GM19239 (cell line): ENCODE data around the gene PLCB1.
"Not testable (repeated sequence)": the region's sequence is repeated elsewhere in the genome, so short reads cannot be mapped to it uniquely, and the experiment has no call there.

Experiments used
- DNase-seq: peaks from one replicate; pipeline ENCODE4 v3.0.0; 2011; ENCODE audit warnings: low spot score; ENCODE audit not compliant: insufficient read length
- FAIRE-seq: peaks from 2 replicates; lab custom pipeline; 2011; peaks lifted over from hg19 to GRCh38; lab: Jason Lieb, UNC

The PLCB1 gene

GRCh38 chr20:8811801-8812594 is 679.9 kb downstream of the PLCB1 start:
- no peak for DNase-seq
- FAIRE-seq: no peak

GRCh38 chr20:8812817-8813216 is 680.8 kb downstream of the PLCB1 start:
- DNase-seq (no peak), FAIRE-seq (no peak)

- FAIRE-seq: no peak
Observed at GRCh38 chr20:8815208-8815607, 683.1 kb downstream of the PLCB1 start.

GRCh38 chr20:8829256-8829655 is 697.2 kb downstream of the PLCB1 start:
- FAIRE-seq (no peak), DNase-seq (no peak)

More at GRCh38 chr20:8815208-8815607, 683.1 kb downstream of the PLCB1 start:
- no peak for DNase-seq

- not testable (repeated sequence) for FAIRE-seq, DNase-seq
Observed at GRCh38 chr20:8834294-8834693, 702.2 kb downstream of the PLCB1 start.

DNA sequence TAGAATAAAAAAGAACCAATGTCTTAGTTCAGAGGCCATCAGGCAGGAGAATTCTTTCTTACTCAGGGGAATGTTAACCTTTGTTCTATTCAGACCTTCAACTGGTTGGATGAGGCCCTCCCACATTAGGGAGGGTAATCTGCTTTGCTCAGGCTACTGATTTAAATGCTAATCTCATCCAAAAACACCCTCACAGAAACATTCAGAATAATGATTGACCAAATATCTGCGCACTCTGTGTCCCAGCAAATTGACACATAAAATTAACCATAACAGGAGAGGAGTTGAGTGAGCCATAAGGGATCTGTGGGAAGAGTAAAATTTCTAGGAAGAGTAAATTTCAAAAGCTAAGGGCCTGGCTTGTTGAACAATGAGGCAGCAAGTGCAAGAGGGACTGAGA is 702.8 kb downstream of the PLCB1 start:
- DNase-seq (no peak), FAIRE-seq (no peak)

DNA sequence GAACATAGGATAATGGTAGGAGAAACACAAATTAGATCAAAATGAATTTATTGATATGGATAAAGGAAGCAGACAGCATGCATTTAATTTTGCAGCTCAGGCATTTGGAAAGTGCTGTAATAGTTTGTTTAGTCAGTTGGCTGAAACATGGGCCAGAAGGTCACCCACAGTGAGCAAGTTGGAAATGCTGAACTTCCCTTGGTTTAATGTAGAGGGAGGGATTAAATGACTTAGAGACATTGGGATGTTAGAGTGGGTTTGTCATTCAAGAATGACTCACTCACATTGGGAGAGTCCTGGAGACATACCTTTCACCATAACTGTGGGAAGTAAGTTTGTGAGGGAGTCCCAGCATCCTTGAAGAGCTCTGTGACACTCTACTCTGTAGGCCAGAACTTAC is 705.3 kb downstream of the PLCB1 start:
- FAIRE-seq: no peak
- DNase-seq: no peak

DNA sequence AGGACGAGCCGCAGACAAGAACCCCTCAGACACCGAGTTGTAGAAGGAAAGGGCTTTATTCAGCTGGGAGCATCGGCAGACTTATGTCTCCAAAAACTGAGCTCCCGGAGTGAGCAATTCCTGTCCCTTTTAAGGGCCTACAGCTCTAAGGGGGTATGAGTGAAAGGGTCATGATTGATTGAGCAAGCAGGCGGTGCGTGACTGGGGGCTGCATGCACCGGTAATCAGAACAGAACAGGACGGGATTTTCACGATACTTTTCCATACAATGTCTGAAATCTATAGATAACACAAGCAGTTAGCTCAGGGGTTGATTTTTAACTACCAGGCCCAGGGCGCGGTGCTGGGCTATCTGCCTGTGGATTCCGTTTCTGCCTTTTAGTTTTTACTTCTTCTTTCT is 710.5 kb downstream of the PLCB1 start:
- DNase-seq: no peak
- no peak for FAIRE-seq

DNA sequence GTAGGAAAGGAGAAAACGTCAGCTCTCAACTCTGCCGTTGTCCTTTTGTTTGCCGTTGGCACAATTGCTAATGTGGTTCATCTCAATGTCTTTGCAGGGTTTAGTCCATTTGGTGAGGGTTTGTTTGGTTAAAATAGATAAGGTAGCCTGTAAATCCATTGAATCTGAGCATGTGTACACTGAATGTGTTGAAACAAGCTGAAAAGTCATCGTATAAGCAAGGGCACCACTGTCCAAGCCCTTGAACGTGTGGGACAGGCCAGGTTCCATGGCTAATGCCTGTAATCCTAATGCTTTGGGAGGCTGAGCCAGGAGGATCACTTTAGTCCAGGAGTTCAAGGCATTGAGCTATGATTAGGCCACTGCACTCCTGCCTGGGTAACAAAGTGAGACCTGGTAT is 712.1 kb downstream of the PLCB1 start:
- DNase-seq: no peak

DNA sequence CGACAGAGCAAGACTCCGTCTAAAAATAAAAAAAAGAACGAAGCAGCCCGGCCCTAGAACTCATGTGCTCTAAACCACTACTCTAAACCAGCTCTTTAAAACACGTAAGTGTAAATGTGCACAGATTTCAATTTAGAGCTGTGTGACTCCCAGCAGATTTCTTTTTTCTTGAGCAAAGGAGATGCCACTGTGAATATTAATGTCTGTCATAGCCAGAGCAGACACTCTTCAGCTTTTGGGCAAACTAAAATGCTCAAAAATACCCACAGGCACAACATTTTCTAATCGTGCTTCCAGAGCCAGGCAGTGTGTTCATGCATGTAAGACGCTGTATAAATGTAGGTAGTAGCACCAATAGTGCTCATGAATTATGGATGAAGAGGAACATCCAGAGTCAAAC is 717.9 kb downstream of the PLCB1 start:
- FAIRE-seq (no peak), DNase-seq (no peak)

More for the DNA sequence above, 712.1 kb downstream of the PLCB1 start:
- no peak for FAIRE-seq

DNA sequence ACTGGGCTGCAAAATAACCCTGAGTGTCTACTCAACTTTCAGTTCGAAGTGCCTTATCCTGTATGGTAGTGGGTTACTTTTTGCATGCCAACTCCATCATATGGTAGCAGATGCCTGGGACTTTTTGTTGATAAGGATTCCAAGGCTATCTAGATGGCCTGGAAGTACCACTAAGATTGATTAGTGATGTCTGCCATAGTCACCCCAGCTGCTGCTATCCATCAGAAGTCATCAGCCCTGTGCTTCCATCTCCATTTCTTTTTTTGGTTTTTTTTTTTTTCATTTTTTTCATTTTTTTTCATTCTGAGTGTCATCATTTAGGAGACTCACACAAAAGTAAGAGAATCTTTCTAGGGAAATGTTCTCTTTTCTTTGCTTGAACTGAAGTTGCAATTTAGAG is 719.4 kb downstream of the PLCB1 start:
- no peak for DNase-seq
- no peak for FAIRE-seq

GRCh38 chr20:8851919-8852318 is 719.9 kb downstream of the PLCB1 start:
- not testable (repeated sequence) for FAIRE-seq, DNase-seq

- not testable (repeated sequence) for FAIRE-seq, DNase-seq
Observed at GRCh38 chr20:8853211-8853610, 721.1 kb downstream of the PLCB1 start.

DNA sequence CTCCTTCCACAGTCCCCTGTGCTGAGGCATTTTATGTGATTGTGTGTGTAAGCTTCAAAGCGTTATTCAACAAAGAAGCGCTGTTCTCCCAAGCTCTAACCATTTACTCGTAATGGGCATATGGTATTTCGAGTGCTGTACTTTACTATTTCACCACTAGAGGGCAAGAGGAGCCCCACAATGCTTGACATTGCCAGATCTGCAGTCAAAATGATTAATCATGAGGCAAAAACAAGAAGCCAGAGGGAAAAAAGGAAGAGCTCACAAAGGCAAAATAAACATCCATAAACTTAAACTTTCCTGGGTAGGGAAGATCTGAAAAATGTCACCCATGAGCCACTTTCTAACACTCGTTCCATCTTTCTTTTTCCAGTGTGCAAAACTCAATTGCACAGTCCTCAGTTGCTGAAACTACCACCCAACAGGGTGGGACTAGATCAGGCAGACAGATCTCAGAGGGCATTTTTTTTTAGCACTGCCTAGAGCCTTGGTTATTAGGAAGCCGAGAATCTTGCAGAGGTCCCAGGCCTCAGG is 721.8 kb downstream of the PLCB1 start:
- peak; percentile 21 for DNase-seq
- FAIRE-seq: peak; percentile 83

DNA sequence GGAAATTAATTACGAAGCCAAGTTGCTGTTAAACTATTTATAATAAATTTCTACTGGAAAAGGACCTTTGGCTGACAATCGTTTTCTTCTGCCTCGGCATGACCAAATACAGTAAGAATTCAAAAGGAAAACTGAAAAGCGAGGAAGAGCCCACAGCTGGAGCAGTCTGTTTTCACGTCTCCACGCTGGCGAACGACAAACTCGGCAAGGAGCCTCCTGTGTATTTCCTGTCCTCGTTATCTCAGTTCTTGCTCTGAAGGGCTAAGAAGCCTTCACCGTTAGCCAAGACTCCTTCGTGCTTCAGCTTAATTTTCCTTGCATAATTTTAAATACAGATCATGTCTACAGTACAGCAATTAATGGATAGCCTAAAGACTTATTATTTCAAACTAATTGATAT is 722.5 kb downstream of the PLCB1 start:
- no peak for DNase-seq
- no peak for FAIRE-seq

GRCh38 chr20:8855315-8855714 is 723.2 kb downstream of the PLCB1 start:
- no peak for DNase-seq

GRCh38 chr20:8856668-8857067 is 724.6 kb downstream of the PLCB1 start:
- DNase-seq (no peak), FAIRE-seq (no peak)

More at GRCh38 chr20:8855315-8855714, 723.2 kb downstream of the PLCB1 start:
- no peak for FAIRE-seq

DNA sequence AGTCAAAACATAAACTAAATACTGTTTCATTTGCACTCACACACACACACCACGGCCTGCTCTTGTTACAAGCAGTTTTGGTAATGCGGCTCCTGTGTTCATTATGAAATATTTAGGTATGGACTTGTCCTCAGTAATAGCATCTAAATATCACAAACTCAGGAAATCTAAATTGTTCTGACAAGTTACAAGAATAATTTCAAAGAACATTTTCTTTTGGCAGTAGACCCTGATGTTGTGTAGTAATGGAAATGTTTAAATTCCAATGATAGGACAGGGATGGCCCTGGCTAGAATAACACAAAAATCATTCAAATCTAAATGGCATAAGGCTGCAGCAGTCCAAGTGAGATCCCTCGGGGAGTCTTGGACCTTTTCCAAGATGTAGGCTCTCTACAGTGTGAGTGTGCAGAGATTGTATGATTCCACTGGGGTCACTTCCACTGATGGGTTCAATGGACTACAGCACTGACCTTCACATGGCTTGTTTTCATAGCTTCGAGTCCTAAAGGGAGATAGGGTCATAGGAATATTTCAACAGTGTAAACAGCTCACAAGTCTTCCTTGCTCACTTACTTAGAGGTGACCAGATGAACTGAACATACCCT is 726.2 kb downstream of the PLCB1 start:
- DNase-seq (no peak), FAIRE-seq (no peak)

- no peak for DNase-seq
- FAIRE-seq: no peak
Observed at GRCh38 chr20:8860011-8860495, 728.0 kb downstream of the PLCB1 start.

- FAIRE-seq (no peak), DNase-seq (no peak)
Observed at GRCh38 chr20:8862092-8862491, 730.0 kb downstream of the PLCB1 start.

- DNase-seq (no peak), FAIRE-seq (no peak)
Observed at GRCh38 chr20:8865636-8866035, 733.6 kb downstream of the PLCB1 start.
